ENCODE data around the gene REG3A.

Gene REG3A

DNA sequence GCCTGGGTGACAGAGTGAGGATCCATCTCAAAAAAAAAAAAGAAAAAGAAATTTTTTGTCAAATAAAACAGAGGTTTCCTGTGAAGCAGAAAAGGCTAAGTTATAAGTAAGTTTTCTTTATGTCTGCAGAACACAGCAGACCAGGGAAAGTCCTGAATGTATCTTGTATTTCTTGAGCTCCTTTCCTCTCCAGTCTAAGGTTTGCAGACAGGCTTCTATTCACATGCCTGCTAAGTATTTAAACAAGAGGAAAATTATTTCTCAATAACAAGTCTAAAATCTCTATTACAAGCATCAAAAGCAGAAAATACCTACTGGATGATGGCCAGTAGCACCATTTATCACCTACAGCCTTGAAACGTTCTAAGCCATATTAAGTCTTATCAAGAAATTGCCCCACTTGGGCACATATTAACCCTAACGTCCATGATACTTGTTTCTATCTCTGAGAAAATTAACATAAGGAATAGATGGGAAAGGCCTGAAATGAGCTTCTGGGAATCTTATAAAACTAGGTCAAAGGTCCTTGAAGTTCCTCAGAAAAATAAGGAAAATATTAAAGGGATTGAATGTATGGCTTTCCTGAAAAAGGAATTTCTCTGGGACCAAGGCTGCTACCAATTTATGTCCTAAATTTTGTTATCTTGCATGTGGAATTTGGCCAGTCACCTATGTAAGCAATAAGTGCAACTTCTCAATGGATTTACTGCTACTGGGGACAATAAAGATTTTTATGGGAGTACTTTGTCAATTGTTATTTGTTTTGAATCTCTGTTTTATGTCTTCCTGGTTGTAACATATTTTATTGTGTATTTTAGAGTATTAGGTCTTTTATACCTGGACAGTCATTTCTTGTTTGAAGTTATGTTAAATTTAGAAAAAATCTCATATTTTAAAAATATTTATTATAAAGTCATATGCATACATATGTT lies 42.3 kb downstream of the REG3A start:
- no peak for DNase-seq

DNA sequence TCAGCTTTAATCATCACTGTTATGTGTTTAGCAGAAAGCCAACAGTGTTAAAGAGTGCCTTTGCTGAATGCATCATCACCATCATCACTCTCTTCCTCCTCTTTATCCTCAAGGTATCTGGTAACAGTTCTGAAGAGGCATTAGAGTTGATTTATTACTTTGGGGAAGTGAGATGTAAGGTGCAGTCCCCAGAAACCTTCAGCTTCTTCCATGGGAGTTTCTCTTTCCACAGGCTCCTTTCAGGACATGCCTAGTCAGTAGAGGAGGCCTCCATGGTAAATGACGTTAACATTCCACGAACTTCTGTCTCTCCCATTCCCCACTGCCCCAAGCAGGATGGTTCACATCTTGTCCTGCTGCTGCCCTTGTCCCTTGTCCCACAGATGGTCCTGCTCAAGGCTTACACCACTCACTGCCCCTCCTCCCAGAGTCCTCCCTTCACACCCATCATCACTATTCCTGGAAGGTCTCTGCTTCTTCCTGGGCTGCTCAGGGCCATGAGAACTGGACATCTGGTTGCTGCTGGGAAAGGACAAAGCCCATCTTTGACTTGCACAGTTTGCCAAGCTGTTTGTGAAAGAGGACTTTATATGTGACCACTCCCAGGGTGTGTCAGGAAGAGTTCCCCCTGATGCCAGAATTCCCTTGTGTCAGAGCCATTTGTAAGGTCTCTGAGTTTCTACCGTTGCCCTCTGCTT lies 44.6 kb downstream of the REG3A start:
- no peak for DNase-seq

DNA sequence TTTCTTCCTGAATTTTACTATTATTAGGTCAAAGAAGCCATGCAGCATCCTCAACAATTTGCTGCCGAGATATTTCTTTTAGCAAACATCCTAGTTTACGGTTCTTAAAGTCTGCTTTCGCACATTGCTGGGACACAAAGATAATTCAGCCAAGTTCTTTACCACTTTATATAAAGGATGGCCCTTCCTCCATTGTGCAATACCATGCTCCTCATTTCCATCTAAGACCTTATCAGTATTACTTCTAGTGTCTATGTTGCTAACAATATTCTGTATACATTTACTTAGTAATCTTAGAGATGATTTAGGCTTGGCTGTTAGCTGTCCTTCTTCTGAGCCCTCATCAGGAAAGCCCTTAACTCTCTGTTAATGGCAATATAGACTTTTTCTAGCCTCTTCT lies 47.3 kb downstream of the REG3A start:
- no peak for DNase-seq

All from CD4-positive, alpha-beta T cell treated with Interleukin-17A for 4 hours (primary cell).